Stimulated activated naive B cell treated with anti-CD40 and anti-IgM and Interleukin-4, amounts not matched to agents 10 μg/mL and 1 μg/mL and 100 μg/mL, for 72 hours (primary cell): Measurements from ENCODE around the gene PHF12.
A peak's percentile ranks its signal among the peaks of the same experiment; 100 is the strongest.
"Not testable (repeated sequence)": the region's sequence is repeated elsewhere in the genome, so short reads cannot be mapped to it uniquely, and the experiment has no call there.

Experiments
- ATAC-seq, 2 donors: fragments of 150-1000 bp; cut with Tn5 transposase; replicated peaks; 2 replicates each; pipeline ENCODE4 v1.10.0; 2021; ENCODE audit warnings: moderate library complexity in 1 of 2
- DNase-seq: peaks from one replicate; pipeline ENCODE4 v3.0.0; 2021
- H3K27ac Mint-ChIP-seq: one replicate; pipeline ENCODE4 v1.8.0; 2022; ENCODE audit warnings: mild to moderate bottlenecking, mixed read lengths
- H3K27me3 Mint-ChIP-seq, 2 donors: one replicate each; pipeline ENCODE4 v1.8.0; 2022; ENCODE audit warnings: mixed read lengths in 2 of 2
- H3K36me3 Mint-ChIP-seq, 2 donors: one replicate each; pipeline ENCODE4 v1.8.0; 2022; ENCODE audit warnings: mixed read lengths in 2 of 2, mild to moderate bottlenecking in 1 of 2
- H3K4me1 Mint-ChIP-seq, 2 donors: one replicate each; pipeline ENCODE4 v1.8.0; 2022; ENCODE audit warnings: mixed read lengths in 2 of 2, mild to moderate bottlenecking in 1 of 2
- H3K4me3 Mint-ChIP-seq, 2 donors: one replicate each; pipeline ENCODE4 v1.8.0; 2022; ENCODE audit warnings: mild to moderate bottlenecking in 2 of 2, mixed read lengths in 2 of 2, moderate library complexity in 1 of 2
- H3K9me3 Mint-ChIP-seq, 2 donors: one replicate each; pipeline ENCODE4 v1.8.0; 2022; ENCODE audit warnings: mixed read lengths in 2 of 2, mild to moderate bottlenecking in 1 of 2

PHF12 gene

DNA sequence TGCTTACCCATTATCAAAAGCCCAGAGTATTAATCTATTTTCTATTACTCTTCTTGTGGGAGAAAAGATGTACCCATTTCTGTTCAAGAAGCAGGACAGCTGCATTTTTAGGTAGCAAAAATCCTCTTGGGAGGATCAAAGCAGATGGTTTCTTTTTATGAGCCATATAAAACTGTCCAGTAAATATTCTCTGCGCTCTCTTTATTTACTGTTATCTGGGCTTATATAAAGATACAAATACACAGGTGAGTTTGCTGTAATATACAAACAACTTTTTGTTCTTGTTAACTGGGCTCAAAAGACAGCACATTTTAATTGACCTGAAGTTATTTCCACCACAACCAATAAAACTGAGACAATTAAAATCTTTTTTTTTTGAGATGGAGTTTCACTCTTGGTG lies 10.1 kb downstream of the PHF12 start:
- H3K9me3 Mint-ChIP-seq = no peaks in the 10 kb centered on the region
- H3K27me3 Mint-ChIP-seq = no peaks in the 10 kb centered on the region
- H3K27ac Mint-ChIP-seq = peak overlapping the region; percentile 37
- DNase-seq (no peak), ATAC-seq (no peak)
- H3K36me3 Mint-ChIP-seq = peaks cover 27 to 49% of the 10 kb centered on the region in 2 donors
- no peak overlapping the region for H3K4me3 Mint-ChIP-seq
- peaks cover 34 to 82% of the 10 kb centered on the region in 2 donors for H3K4me1 Mint-ChIP-seq

GRCh38 chr17:28940675-28941074 lies 10.6 kb downstream of the PHF12 start:
- DNase-seq = no peak
- no peaks in the 10 kb centered on the region for H3K9me3 Mint-ChIP-seq
- H3K36me3 Mint-ChIP-seq = peaks cover 29 to 49% of the 10 kb centered on the region in 2 donors
- H3K27me3 Mint-ChIP-seq = no peaks in the 10 kb centered on the region
- ATAC-seq = no peak
- no peak overlapping the region for H3K4me3 Mint-ChIP-seq
- H3K4me1 Mint-ChIP-seq = peaks cover 33 to 81% of the 10 kb centered on the region in 2 donors
- no peak overlapping the region for H3K27ac Mint-ChIP-seq

- peaks cover 27 to 48% of the 10 kb centered on the region in 2 donors for H3K36me3 Mint-ChIP-seq
- no peak overlapping the region for H3K27ac Mint-ChIP-seq
- DNase-seq = no peak
- peaks cover 30 to 76% of the 10 kb centered on the region in 2 donors for H3K4me1 Mint-ChIP-seq
- ATAC-seq = no peak
- H3K27me3 Mint-ChIP-seq = no peaks in the 10 kb centered on the region
- H3K4me3 Mint-ChIP-seq = no peak overlapping the region
- H3K9me3 Mint-ChIP-seq = no peaks in the 10 kb centered on the region
Observed at GRCh38 chr17:28940142-28940541, 11.2 kb downstream of the PHF12 start.

DNA sequence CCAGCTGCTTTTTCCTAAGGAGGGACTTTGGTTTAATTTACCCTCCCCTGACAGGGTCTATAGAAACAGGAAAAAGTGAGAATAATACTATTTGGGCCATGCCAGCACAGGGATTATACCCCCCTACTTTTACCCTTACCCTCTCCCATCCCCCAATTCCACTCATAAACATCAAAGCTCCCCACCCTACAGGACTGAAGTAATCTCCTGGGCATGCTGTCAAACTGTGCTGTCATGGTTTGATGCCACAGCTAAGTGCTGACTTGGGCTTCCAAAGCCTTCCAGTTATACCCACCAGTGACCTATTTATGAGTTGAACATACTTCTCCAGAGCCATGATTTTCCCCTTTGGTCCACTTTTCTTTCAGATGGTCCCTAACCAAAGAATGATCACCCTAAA lies 12.8 kb downstream of the PHF12 start:
- Mint-ChIP-seq H3K27me3 (no peaks in the 10 kb centered on the region), H3K4me3 (no peak overlapping the region), H3K36me3 (peaks cover 25 to 45% of the 10 kb centered on the region in 2 donors), H3K27ac (no peak overlapping the region), H3K9me3 (no peaks in the 10 kb centered on the region), H3K4me1 (peaks cover 28 to 65% of the 10 kb centered on the region in 2 donors)
- ATAC-seq (no peak), DNase-seq (no peak)

DNA sequence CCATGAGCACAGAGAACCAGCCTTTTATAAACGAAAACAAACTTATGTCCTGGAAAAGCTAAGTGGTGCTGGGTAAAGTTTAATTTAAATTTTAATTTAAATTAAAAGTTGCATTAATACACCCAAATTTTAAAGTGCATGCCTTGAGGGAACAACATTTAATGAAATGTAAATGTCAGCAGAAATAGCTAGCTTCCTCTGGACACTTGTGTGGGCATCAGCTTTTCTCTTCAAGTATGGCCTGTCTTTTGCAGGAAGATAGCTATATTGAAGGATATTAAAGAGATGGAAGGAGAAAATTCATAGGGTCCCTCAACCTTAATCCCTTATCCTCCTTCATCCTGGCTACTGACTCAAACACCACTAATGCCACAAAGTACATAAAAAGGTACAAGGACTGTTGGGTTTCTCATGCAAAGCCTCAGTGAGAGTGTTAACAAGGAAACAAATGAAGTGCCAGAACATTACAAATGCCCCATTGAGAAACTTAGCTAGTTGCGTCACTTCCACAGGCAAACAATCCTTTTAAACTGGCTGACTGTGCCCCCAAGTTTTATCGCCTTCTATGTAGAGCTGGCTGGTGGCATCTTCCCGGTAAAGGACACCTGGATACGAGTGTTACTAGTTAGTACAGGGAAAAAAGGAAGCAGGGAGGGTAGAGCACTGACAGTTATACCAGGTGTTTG lies 14.1 kb downstream of the PHF12 start:
- H3K27me3 Mint-ChIP-seq = no peaks in the 10 kb centered on the region
- no peak overlapping the region for H3K4me3 Mint-ChIP-seq
- H3K4me1 Mint-ChIP-seq = peaks cover 27 to 62% of the 10 kb centered on the region in 2 donors
- no peaks in the 10 kb centered on the region for H3K9me3 Mint-ChIP-seq
- DNase-seq (no peak), ATAC-seq (no peak)
- peaks cover 20 to 45% of the 10 kb centered on the region in 2 donors for H3K36me3 Mint-ChIP-seq
- no peak overlapping the region for H3K27ac Mint-ChIP-seq

DNA sequence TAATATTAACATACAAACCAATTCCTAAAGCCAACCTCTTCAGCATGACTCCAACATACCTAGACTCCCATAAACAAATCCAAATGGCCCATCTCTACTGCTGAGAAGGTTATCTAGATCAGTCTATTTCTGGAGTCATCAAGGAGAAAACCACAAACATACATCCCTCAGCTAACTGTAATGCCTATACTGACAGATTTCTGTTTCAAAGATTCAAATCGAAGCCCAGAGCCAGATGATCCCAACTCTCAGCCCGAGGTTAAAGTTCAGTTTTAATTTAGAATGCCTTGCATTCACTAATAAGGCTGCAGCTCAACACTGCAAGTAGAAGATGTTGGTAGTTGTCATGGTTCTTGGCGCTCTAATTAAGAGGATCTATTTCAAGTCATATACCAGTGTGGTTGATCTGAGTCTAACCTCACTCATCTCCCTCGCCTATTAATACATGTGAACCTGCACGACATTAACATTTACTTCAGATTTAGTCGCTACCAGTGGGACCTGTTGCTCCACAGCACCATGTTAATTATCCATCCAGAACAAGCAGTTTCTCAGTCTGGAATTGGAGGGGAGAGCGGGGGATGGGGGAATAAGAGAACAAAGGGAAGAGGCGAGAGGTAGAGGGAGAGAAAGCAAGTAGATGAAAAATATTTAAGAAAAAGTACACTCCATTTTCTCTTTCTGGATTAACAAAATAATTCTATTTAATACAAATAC lies 15.4 kb downstream of the PHF12 start:
- peak overlapping the region; percentile 56 for H3K27ac Mint-ChIP-seq
- ATAC-seq (no peak), DNase-seq (no peak)
- H3K4me3 Mint-ChIP-seq = no peak overlapping the region
- no peaks in the 10 kb centered on the region for H3K9me3 Mint-ChIP-seq
- H3K27me3 Mint-ChIP-seq = no peaks in the 10 kb centered on the region
- peaks cover 16 to 42% of the 10 kb centered on the region in 2 donors for H3K36me3 Mint-ChIP-seq
- H3K4me1 Mint-ChIP-seq = peaks cover 24 to 49% of the 10 kb centered on the region in 2 donors

DNA sequence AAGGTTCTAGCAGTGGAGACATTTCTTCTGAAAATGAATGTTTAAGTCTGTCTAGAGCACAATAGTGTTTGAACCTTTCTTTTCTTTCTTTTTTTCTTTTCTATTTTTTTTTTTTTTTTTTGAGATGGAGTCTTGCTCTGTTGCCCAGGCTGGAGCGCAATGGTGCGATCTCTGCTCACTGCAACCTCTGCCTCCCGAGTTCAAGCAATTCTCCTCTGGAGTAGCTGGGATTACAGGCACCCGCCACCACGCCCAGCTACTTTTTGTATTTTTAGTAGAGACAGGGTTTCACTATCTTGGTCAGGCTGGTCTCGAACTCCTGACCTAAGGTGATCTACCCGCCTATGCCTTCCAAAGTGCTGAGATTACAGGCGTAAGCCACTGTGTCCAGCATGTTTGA lies 16.8 kb downstream of the PHF12 start:
- not testable (repeated sequence) for H3K27me3 Mint-ChIP-seq, ATAC-seq, DNase-seq, H3K9me3 Mint-ChIP-seq, H3K4me3 Mint-ChIP-seq, H3K27ac Mint-ChIP-seq
- H3K4me1 Mint-ChIP-seq = peaks cover 24 to 43% of the 10 kb centered on the region in 2 donors
- peaks cover 20 to 45% of the 10 kb centered on the region in 2 donors for H3K36me3 Mint-ChIP-seq

- DNase-seq (no peak), ATAC-seq (no peak)
- Mint-ChIP-seq H3K27ac (no peak overlapping the region), H3K4me3 (no peak overlapping the region), H3K27me3 (no peaks in the 10 kb centered on the region), H3K4me1 (peaks cover 35 to 49% of the 10 kb centered on the region in 2 donors), H3K9me3 (peaks cover 0 to 2% of the 10 kb centered on the region in 2 donors), H3K36me3 (peaks cover 40 to 71% of the 10 kb centered on the region in 2 donors)
Observed at GRCh38 chr17:28929787-28930186, 21.5 kb downstream of the PHF12 start.

DNA sequence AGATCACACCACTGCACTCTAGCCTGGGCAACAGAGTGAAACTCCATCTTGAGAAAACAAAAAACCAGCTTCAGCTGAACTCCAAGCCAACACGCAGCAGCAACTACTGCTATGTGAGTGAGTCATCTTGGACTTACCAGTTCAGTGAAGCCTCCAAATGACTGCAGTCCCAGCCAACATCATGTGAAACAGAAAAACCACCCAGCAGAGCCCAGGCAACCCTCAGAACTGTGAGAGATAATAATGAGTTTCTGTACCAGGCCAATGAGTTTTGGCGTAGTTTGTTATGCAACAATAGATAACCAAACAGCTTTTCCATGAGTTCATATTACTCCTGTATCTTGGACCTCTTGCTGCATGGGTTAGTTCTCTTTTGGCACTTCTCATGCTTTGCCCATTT lies 23.3 kb downstream of the PHF12 start:
- Mint-ChIP-seq H3K27ac (peak overlapping the region; percentile 67), H3K4me3 (no peak overlapping the region), H3K27me3 (no peaks in the 10 kb centered on the region), H3K36me3 (peaks cover 43 to 77% of the 10 kb centered on the region in 2 donors), H3K9me3 (peaks cover 0 to 2% of the 10 kb centered on the region in 2 donors), H3K4me1 (peaks cover 38 to 52% of the 10 kb centered on the region in 2 donors)
- ATAC-seq (peak; percentile 84 to 88), DNase-seq (peak; percentile 17)

- Mint-ChIP-seq H3K9me3 (peaks cover 0 to 2% of the 10 kb centered on the region in 2 donors), H3K27me3 (no peaks in the 10 kb centered on the region), H3K36me3 (peaks cover 46 to 77% of the 10 kb centered on the region in 2 donors), H3K4me3 (no peak overlapping the region), H3K4me1 (peaks cover 38 to 46% of the 10 kb centered on the region in 2 donors), H3K27ac (peak overlapping the region; percentile 3)
- no peak for DNase-seq
- ATAC-seq = no peak
Observed at GRCh38 chr17:28926786-28927185, 24.5 kb downstream of the PHF12 start.

GRCh38 chr17:28926366-28926765 lies 25.0 kb downstream of the PHF12 start:
- peaks cover 0 to 2% of the 10 kb centered on the region in 2 donors for H3K9me3 Mint-ChIP-seq
- ATAC-seq (no peak), DNase-seq (no peak)
- H3K4me3 Mint-ChIP-seq = no peak overlapping the region
- H3K36me3 Mint-ChIP-seq = peaks cover 50 to 81% of the 10 kb centered on the region in 2 donors
- H3K27me3 Mint-ChIP-seq = no peaks in the 10 kb centered on the region
- peak overlapping the region; percentile 79 for H3K27ac Mint-ChIP-seq
- H3K4me1 Mint-ChIP-seq = peaks cover 38 to 46% of the 10 kb centered on the region in 2 donors

DNA sequence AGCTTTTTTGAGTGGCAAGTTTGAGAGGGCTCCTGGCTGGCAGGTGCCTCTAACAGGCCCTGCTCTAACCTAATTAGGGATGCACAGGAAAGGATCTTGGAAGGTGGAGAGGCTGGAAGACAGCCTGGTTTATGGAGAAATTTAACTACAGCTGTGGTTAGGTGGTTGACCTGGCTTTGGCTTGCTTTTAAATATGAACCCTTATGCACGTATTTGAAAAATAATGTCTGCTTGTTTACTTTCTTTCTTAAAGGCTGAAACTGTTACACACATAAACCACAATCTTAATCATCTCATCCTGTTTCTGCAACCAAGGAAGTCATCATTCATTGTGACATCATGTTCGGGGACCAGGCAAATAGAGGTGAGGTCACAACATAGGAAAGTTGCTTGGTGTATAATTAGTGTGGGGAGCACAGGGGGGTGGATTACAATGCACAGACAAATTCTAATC lies 25.4 kb downstream of the PHF12 start:
- DNase-seq (no peak), ATAC-seq (peak; percentile 61 to 63)
- peaks cover 53 to 81% of the 10 kb centered on the region in 2 donors for H3K36me3 Mint-ChIP-seq
- peak overlapping the region; percentile 79 for H3K27ac Mint-ChIP-seq
- H3K9me3 Mint-ChIP-seq = peaks cover 0 to 2% of the 10 kb centered on the region in 2 donors
- H3K4me1 Mint-ChIP-seq = peaks cover 37 to 46% of the 10 kb centered on the region in 2 donors
- no peak overlapping the region for H3K4me3 Mint-ChIP-seq
- no peaks in the 10 kb centered on the region for H3K27me3 Mint-ChIP-seq

GRCh38 chr17:28920201-28920600 lies 31.1 kb downstream of the PHF12 start:
- Mint-ChIP-seq H3K4me1 (peaks cover 12 to 13% of the 10 kb centered on the region in 2 donors), H3K27ac (no peak overlapping the region), H3K4me3 (no peak overlapping the region), H3K27me3 (no peaks in the 10 kb centered on the region), H3K9me3 (no peaks in the 10 kb centered on the region), H3K36me3 (peaks cover 44 to 74% of the 10 kb centered on the region in 2 donors)
- no peak for DNase-seq
- ATAC-seq = no peak

DNA sequence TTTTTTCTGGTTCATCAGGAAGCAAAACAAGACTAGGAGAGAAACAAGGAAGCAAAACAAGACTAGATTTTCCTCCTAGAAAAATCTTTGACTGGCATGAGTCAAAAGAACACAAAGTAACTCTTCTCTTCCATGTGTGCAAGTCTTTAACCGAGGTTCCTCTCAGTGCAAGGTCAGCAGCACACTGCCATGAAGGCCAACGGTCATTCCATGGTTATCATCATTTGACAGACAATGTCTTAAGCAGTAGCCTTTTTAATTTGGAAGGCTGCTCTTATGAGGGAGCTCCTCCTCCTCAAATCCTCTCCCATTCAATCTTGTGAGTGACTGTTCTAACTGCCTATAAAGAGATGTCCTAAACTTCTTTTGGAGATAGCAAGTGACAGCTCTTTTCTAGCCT lies 33.0 kb downstream of the PHF12 start:
- Mint-ChIP-seq H3K27ac (no peak overlapping the region), H3K36me3 (peaks cover 50 to 72% of the 10 kb centered on the region in 2 donors), H3K4me1 (peaks cover 0 to 1% of the 10 kb centered on the region in 2 donors), H3K9me3 (no peaks in the 10 kb centered on the region), H3K27me3 (no peaks in the 10 kb centered on the region), H3K4me3 (no peak overlapping the region)
- ATAC-seq = no peak
- no peak for DNase-seq

GRCh38 chr17:28917465-28917864 lies 33.9 kb downstream of the PHF12 start:
- H3K36me3 Mint-ChIP-seq = peaks cover 52 to 74% of the 10 kb centered on the region in 2 donors
- peaks cover 0 to 1% of the 10 kb centered on the region in 2 donors for H3K4me1 Mint-ChIP-seq
- H3K4me3 Mint-ChIP-seq = no peak overlapping the region
- no peaks in the 10 kb centered on the region for H3K9me3 Mint-ChIP-seq
- H3K27ac Mint-ChIP-seq = peak overlapping the region; percentile 25
- ATAC-seq = no peak
- no peak for DNase-seq
- no peaks in the 10 kb centered on the region for H3K27me3 Mint-ChIP-seq
